Gastroesophageal sphincter (tissue), 4 donors: ENCODE measurements around the gene LMO7. TPM values are rescaled to one million over a fixed set of nuclear protein-coding genes. Genes with fewer than 3 reads are reported as not detected.
A peak's percentile ranks its signal among the peaks of the same experiment; 100 is the strongest.

Source experiments
- ATAC-seq: fragments of 150-250 bp; one replicate; pipeline ENCODE4 v1.9.1; 2016; ENCODE audit warnings: mild to moderate bottlenecking, moderate library complexity
- H3K27ac ChIP-seq, 4 donors: fragments of 200-600 bp; sonication (generic) in 3 of 4; 1 replicate in 3 of 4; 2 replicates in 1 of 4; pipeline ENCODE4 v1.5.1; 2016 to 2019
- H3K27me3 ChIP-seq: fragments of 200-600 bp; sonication (generic); one replicate; pipeline ENCODE4 v1.5.1; 2019
- H3K36me3 ChIP-seq, 2 donors: fragments of 200-600 bp; sonication (generic); one replicate each; pipeline ENCODE4 v1.5.1; 2019; ENCODE audit warnings: control low read depth in 1 of 2
- H3K4me1 ChIP-seq, 3 donors: fragments of 200-600 bp; sonication (generic); 1 replicate in 2 of 3; 2 replicates in 1 of 3; pipeline ENCODE4 v1.5.1; 2016 to 2019; ENCODE audit warnings: control low read depth in 2 of 3
- H3K4me3 ChIP-seq, 2 donors: fragments of 200-600 bp; sonication (generic); one replicate each; pipeline ENCODE4 v1.5.1; 2019; ENCODE audit warnings: mild to moderate bottlenecking in 1 of 2, moderate library complexity in 1 of 2
- H3K9me3 ChIP-seq, 3 donors: fragments of 200-600 bp; sonication (generic); one replicate each; pipeline ENCODE4 v1.5.1; 2017 to 2019; ENCODE audit warnings: control low read depth in 2 of 3
- EP300 ChIP-seq: sonication (generic); formaldehyde crosslinking; IDR thresholded peaks from one replicate; pipeline ENCODE4 v1.6.1; 2017; ENCODE audit warnings: antibody characterized with exemption, mild to moderate bottlenecking
- POLR2A ChIP-seq, 2 donors: fragments of 450-650 bp; IDR thresholded peaks; one replicate each; pipeline ENCODE4 v1.6.1; 2017; ENCODE audit warnings: antibody characterized with exemption in 2 of 2, mild to moderate bottlenecking in 2 of 2, moderate library complexity in 1 of 2
- POLR2AphosphoS5 ChIP-seq: sonication (generic); formaldehyde crosslinking; IDR thresholded peaks from one replicate; pipeline ENCODE4 v1.6.1; 2017; ENCODE audit warnings: antibody characterized with exemption
- WGBS, 2 donors: methylation state at CpG; one replicate each; pipeline ENCODE4 v1.1.5; 2018; ENCODE audit warnings: low coverage in 1 of 2; 5-methylcytosine and 5-hydroxymethylcytosine counted together
- total RNA-seq, 4 donors: library from RNA; depleted of rRNA; stranded (reverse); fragments of >200 nt; gene quantifications; one replicate each; pipeline ENCODE4 v1.1.0, GENCODE V29; 2016
- TF ChIP-seq, protein P1 (sequence below), 4 experiments: fragments of 200-600 bp in 2 of 4; fragments of 450-650 bp in 2 of 4; sonication (generic) in 1 of 4; IDR thresholded peaks; one replicate each; pipeline ENCODE4 v1.5.1; 2017 to 2019; ENCODE audit warnings: antibody characterized with exemption in 4 of 4, mild to moderate bottlenecking in 2 of 4, moderate library complexity in 2 of 4

Gene LMO7
- total RNA-seq, 4 donors from 2014 or later = 15.1 to 45.0 (median 26.8) TPM

DNA sequence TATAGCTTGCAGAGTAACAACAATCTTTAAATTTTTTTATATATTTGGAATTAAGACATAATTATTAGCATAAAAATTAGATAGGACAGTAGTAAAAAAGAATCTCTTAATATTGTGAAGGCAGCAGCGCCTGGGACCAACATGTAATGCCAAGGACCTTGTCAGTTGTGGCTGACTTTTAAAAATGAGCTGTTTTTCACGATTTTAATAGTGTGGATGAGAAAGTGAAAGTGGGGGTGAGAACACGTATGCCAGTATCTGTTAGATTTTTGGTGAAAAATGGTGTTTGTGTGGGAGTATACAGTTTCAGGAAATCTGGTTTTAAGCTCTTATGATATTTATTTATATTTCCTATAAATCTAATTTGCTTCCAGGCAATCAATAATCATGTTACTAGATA, 125.2 kb downstream of the LMO7 start:
- H3K27me3 ChIP-seq = no peaks in the 10 kb centered on the region
- 10 to 21% methylated on average over 3 of the region's 3 CpGs for WGBS, 2 donors
- H3K4me1 ChIP-seq = peaks cover 0 to 33% (median 0%) of the 10 kb centered on the region in 3 donors
- H3K27ac ChIP-seq = peak overlapping the region; percentile 51 to 70 (median 63)
- TF ChIP-seq POLR2AphosphoS5 = no peak
- no peak for TF ChIP-seq EP300
- TF ChIP-seq POLR2A (IDR thresholded peaks at IDR 0.05) = no peak
- TF ChIP-seq, protein P1, sequence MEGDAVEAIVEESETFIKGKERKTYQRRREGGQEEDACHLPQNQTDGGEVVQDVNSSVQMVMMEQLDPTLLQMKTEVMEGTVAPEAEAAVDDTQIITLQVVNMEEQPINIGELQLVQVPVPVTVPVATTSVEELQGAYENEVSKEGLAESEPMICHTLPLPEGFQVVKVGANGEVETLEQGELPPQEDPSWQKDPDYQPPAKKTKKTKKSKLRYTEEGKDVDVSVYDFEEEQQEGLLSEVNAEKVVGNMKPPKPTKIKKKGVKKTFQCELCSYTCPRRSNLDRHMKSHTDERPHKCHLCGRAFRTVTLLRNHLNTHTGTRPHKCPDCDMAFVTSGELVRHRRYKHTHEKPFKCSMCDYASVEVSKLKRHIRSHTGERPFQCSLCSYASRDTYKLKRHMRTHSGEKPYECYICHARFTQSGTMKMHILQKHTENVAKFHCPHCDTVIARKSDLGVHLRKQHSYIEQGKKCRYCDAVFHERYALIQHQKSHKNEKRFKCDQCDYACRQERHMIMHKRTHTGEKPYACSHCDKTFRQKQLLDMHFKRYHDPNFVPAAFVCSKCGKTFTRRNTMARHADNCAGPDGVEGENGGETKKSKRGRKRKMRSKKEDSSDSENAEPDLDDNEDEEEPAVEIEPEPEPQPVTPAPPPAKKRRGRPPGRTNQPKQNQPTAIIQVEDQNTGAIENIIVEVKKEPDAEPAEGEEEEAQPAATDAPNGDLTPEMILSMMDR (IDR thresholded peaks at IDR 0.05) = no peak
- H3K9me3 ChIP-seq = no peaks in the 10 kb centered on the region
- no peak for ATAC-seq
- no peaks in the 10 kb centered on the region for H3K36me3 ChIP-seq
- peak overlapping the region; percentile 40 to 46 for H3K4me3 ChIP-seq

DNA sequence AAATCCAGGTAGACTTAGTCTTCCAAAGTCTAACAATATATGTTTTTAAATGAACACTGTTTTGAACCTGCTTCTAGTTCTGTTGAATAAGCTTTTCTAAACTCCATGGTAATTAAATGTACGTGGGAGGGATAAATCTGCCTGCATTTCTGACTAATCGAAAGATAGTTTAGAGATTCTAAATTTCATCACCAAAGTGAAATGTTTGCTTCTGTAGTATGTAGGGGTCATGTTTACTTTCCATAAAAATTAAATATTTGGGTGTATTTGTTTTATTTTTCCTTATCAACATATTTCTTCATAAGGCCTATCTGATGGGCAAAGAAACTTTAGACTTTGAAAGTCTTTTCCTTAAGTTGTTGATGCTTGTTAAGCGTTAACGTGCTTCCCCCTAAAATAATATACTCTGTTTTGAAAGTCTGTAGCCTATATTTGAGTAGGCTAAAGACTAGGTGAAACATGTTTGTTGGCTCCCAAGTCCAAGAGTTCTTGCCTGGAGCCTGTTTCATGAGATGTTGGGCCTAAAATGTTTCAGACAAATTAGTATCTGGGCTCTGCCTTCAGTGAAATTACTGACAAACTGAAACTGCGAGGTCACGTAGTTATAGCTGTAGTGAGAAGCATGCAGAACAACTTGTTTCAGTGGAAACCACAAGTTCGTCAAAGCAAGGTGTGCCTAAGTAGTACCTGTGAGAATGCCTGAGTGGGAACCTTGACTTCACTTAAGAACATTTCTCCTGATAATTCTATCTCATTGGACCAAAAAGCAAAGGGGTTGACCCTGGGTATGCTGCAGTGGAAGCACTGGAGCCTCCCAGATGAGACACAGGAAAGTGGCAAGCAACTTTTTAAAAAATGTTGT, 126.2 kb downstream of the LMO7 start:
- H3K27ac ChIP-seq = peak overlapping the region; percentile 51 to 70 (median 63)
- WGBS, 2 donors = 21 to 33% methylated on average over 7 of the region's 7 CpGs
- H3K4me3 ChIP-seq = peak overlapping the region; percentile 15 to 40
- peaks cover 0 to 33% (median 0%) of the 10 kb centered on the region in 3 donors for H3K4me1 ChIP-seq
- no peaks in the 10 kb centered on the region for H3K9me3 ChIP-seq
- H3K36me3 ChIP-seq = no peaks in the 10 kb centered on the region
- TF ChIP-seq POLR2A (IDR thresholded peaks at IDR 0.05) (no peak), POLR2AphosphoS5 (no peak), EP300 (no peak)
- TF ChIP-seq, protein P1 (IDR thresholded peaks at IDR 0.05) = no peak
- peak; percentile 25 for ATAC-seq
- no peaks in the 10 kb centered on the region for H3K27me3 ChIP-seq

DNA sequence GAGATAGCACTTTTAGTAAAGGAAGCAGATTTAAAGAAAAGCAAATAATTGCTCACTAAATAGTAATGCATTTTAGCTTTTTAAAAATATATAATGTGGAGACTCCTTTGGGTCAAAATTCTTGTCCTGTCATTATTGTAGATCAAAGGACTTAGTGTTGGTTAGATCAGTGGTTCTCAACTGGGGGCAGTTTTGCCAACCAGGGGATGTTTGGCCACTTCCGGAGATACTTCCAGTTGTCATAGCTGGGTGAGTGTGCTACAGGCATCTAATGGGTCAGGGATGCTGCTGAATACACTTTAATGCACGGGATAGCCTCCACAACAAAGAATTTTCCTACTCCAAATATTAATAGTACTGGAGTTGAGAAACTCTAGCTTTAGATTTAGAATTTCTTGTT, 126.8 kb downstream of the LMO7 start:
- 73% methylated on average over 2 of the region's 2 CpGs; no CpG with 5 or more reads in 1 of the 2 donors for WGBS, 2 donors
- Histone ChIP-seq H3K27me3 (no peaks in the 10 kb centered on the region), H3K4me3 (peak overlapping the region; percentile 15 to 40), H3K9me3 (no peaks in the 10 kb centered on the region), H3K36me3 (no peaks in the 10 kb centered on the region), H3K4me1 (peaks cover 0 to 33% (median 0%) of the 10 kb centered on the region in 3 donors), H3K27ac (peak overlapping the region in 3 of 4 donors; percentile 62 to 70 (median 64))
- ATAC-seq = no peak
- TF ChIP-seq POLR2A (IDR thresholded peaks at IDR 0.05) = no peak
- no peak for TF ChIP-seq POLR2AphosphoS5
- TF ChIP-seq, protein P1 (IDR thresholded peaks at IDR 0.05) = no peak
- TF ChIP-seq EP300 = no peak

DNA sequence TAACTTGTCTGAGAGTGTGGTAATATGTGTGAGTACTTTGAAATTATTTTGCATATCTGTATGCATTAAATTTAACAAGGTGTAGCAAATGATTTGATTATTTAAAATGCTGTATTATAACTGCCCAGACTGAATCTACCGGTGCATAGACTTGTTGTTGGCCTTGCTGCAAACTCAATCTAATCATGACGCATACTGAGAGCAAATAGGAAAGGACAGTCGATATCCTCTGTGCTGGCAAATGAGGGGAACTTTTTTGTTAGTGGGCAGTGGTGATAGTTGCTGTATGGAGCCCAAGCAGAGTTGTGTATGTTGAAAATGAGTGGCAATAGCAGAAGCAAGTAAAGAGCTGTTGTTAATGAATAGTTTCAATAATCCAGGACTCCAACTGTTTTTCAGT, 127.4 kb downstream of the LMO7 start:
- TF ChIP-seq EP300 (no peak), POLR2A (IDR thresholded peaks at IDR 0.05) (no peak), POLR2AphosphoS5 (no peak)
- TF ChIP-seq, protein P1 (IDR thresholded peaks at IDR 0.05) = no peak
- Histone ChIP-seq H3K36me3 (no peaks in the 10 kb centered on the region), H3K27me3 (no peaks in the 10 kb centered on the region), H3K4me1 (peaks cover 0 to 33% (median 0%) of the 10 kb centered on the region in 3 donors), H3K4me3 (no peak overlapping the region), H3K9me3 (no peaks in the 10 kb centered on the region), H3K27ac (no peak overlapping the region)
- 83 to 100% methylated on average over 1 to 3 of the region's 3 CpGs for WGBS, 2 donors
- no peak for ATAC-seq
